ENCODE measurements around the gene GRB10. TPM values are rescaled to one million over a fixed set of nuclear protein-coding genes. Genes with fewer than 3 reads are reported as not detected.

Gene GRB10
- polyA plus RNA-seq, 1 donor from 2014 or later = 78.4 TPM

- no peak for TF ChIP-seq CTCF (IDR thresholded peaks at IDR 0.05; ENCODE audit: poor library complexity, severe bottlenecking)
- no peak for TF ChIP-seq EZH2 (IDR thresholded peaks at IDR 0.05; ENCODE audit: borderline replicate concordance, insufficient read depth, low read length, poor library complexity, severe bottlenecking)
These were observed 28.5 kb downstream of the GRB10 start (continued) for GRCh38 chr7:50754241-50754640.

- H3K79me2 ChIP-seq (replicated peaks; ENCODE audit: insufficient read depth, low read length) = peaks cover 41% of the 10 kb centered on the region
- H3K27me3 ChIP-seq (ENCODE audit: insufficient read depth, low read depth, low read length) = no peaks in the 10 kb centered on the region
- no peaks in the 10 kb centered on the region for H3K9me2 ChIP-seq (ENCODE audit: insufficient read depth, low read length)
- H3K9me3 ChIP-seq (ENCODE audit: low read length) = no peaks in the 10 kb centered on the region
- no peak overlapping the region for H3K4me3 ChIP-seq (ENCODE audit: low read length)
- H3K9ac ChIP-seq (ENCODE audit: low read length) = no peak overlapping the region
- no peak overlapping the region for H3K27ac ChIP-seq (ENCODE audit: low read length)
- TF ChIP-seq SMC3 (conservative IDR thresholded peaks at IDR 0.05; ENCODE audit: poor library complexity) (no peak), RAD21 (conservative IDR thresholded peaks at IDR 0.05) (no peak), EP300 (conservative IDR thresholded peaks at IDR 0.05; ENCODE audit: poor library complexity, severe bottlenecking) (no peak), EZH2 (IDR thresholded peaks at IDR 0.05; ENCODE audit: borderline replicate concordance, insufficient read depth, low read length, poor library complexity, severe bottlenecking) (no peak), TAF1 (IDR thresholded peaks at IDR 0.05; ENCODE audit: low read depth) (no peak), MXI1 (conservative IDR thresholded peaks at IDR 0.05; ENCODE audit: poor library complexity, severe bottlenecking) (no peak), CTCF (IDR thresholded peaks at IDR 0.05; ENCODE audit: poor library complexity, severe bottlenecking) (no peak), POLR2AphosphoS5 (IDR thresholded peaks at IDR 0.05) (no peak)
- TF ChIP-seq, protein P1, sequence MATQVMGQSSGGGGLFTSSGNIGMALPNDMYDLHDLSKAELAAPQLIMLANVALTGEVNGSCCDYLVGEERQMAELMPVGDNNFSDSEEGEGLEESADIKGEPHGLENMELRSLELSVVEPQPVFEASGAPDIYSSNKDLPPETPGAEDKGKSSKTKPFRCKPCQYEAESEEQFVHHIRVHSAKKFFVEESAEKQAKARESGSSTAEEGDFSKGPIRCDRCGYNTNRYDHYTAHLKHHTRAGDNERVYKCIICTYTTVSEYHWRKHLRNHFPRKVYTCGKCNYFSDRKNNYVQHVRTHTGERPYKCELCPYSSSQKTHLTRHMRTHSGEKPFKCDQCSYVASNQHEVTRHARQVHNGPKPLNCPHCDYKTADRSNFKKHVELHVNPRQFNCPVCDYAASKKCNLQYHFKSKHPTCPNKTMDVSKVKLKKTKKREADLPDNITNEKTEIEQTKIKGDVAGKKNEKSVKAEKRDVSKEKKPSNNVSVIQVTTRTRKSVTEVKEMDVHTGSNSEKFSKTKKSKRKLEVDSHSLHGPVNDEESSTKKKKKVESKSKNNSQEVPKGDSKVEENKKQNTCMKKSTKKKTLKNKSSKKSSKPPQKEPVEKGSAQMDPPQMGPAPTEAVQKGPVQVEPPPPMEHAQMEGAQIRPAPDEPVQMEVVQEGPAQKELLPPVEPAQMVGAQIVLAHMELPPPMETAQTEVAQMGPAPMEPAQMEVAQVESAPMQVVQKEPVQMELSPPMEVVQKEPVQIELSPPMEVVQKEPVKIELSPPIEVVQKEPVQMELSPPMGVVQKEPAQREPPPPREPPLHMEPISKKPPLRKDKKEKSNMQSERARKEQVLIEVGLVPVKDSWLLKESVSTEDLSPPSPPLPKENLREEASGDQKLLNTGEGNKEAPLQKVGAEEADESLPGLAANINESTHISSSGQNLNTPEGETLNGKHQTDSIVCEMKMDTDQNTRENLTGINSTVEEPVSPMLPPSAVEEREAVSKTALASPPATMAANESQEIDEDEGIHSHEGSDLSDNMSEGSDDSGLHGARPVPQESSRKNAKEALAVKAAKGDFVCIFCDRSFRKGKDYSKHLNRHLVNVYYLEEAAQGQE (IDR thresholded peaks at IDR 0.05; ENCODE audit: borderline replicate concordance) = no peak
- H3K36me3 ChIP-seq (ENCODE audit: insufficient read depth, low read length) = peaks cover 7% of the 10 kb centered on the region
- H3F3A ChIP-seq (ENCODE audit: insufficient read depth, low read length, poor library complexity, severe bottlenecking) = no peaks in the 10 kb centered on the region
- H4K20me1 ChIP-seq (ENCODE audit: insufficient read depth) = no peaks in the 10 kb centered on the region
- no peak overlapping the region for H2AFZ ChIP-seq (ENCODE audit: low read depth, low read length)
- H3K4me2 ChIP-seq (ENCODE audit: low read length) = no peak overlapping the region
These were observed 30.3 kb downstream of the GRB10 start for GRCh38 chr7:50752422-50752821.

GRCh38 chr7:50751146-50751545 lies 31.6 kb downstream of the GRB10 start:
- no peak overlapping the region for H3K4me2 ChIP-seq (ENCODE audit: low read length)
- H3K79me2 ChIP-seq (replicated peaks; ENCODE audit: insufficient read depth, low read length) = peaks cover 30% of the 10 kb centered on the region
- no peaks in the 10 kb centered on the region for H3K9me3 ChIP-seq (ENCODE audit: low read length)
- H2AFZ ChIP-seq (ENCODE audit: low read depth, low read length) = no peak overlapping the region
- H3K4me3 ChIP-seq (ENCODE audit: low read length) = no peak overlapping the region
- no peaks in the 10 kb centered on the region for H4K20me1 ChIP-seq (ENCODE audit: insufficient read depth)
- no peaks in the 10 kb centered on the region for H3K27me3 ChIP-seq (ENCODE audit: insufficient read depth, low read depth, low read length)
- no peaks in the 10 kb centered on the region for H3K9me2 ChIP-seq (ENCODE audit: insufficient read depth, low read length)
- TF ChIP-seq CTCF (IDR thresholded peaks at IDR 0.05; ENCODE audit: poor library complexity, severe bottlenecking) (no peak), RAD21 (conservative IDR thresholded peaks at IDR 0.05) (no peak), TAF1 (IDR thresholded peaks at IDR 0.05; ENCODE audit: low read depth) (no peak), MXI1 (conservative IDR thresholded peaks at IDR 0.05; ENCODE audit: poor library complexity, severe bottlenecking) (no peak), EZH2 (IDR thresholded peaks at IDR 0.05; ENCODE audit: borderline replicate concordance, insufficient read depth, low read length, poor library complexity, severe bottlenecking) (no peak), POLR2AphosphoS5 (IDR thresholded peaks at IDR 0.05) (no peak), EP300 (conservative IDR thresholded peaks at IDR 0.05; ENCODE audit: poor library complexity, severe bottlenecking) (no peak), SMC3 (conservative IDR thresholded peaks at IDR 0.05; ENCODE audit: poor library complexity) (no peak)
- TF ChIP-seq, protein P1 (IDR thresholded peaks at IDR 0.05; ENCODE audit: borderline replicate concordance) = no peak
- no peak overlapping the region for H3K27ac ChIP-seq (ENCODE audit: low read length)
- H3K9ac ChIP-seq (ENCODE audit: low read length) = no peak overlapping the region
- no peaks in the 10 kb centered on the region for H3F3A ChIP-seq (ENCODE audit: insufficient read depth, low read length, poor library complexity, severe bottlenecking)
- H3K36me3 ChIP-seq (ENCODE audit: insufficient read depth, low read length) = peaks cover 7% of the 10 kb centered on the region
